Stomach smooth muscle (tissue), 2 donors: ENCODE data around the gene EP300.
"Not testable (repeated sequence)": the region's sequence is repeated elsewhere in the genome, so short reads cannot be mapped to it uniquely, and the experiment has no call there.

ENCODE experiments used
- H3K27ac ChIP-seq: one replicate; pipeline ENCODE4 v1.7.0; 2013; ENCODE audit warnings: mild to moderate bottlenecking, low read length, inconsistent platforms
- H3K27me3 ChIP-seq, 2 donors: one replicate each; pipeline ENCODE4 v1.7.0; 2013; ENCODE audit warnings: low read length in 2 of 2; ENCODE audit not compliant: insufficient read depth in 2 of 2, control insufficient read depth in 1 of 2
- H3K36me3 ChIP-seq, 2 donors: one replicate each; pipeline ENCODE4 v1.7.0; 2013; ENCODE audit warnings: low read length in 2 of 2; ENCODE audit not compliant: control insufficient read depth in 2 of 2, insufficient read depth in 2 of 2
- H3K4me1 ChIP-seq: one replicate; pipeline ENCODE4 v1.7.0; 2013; ENCODE audit warnings: low read length; ENCODE audit not compliant: control insufficient read depth, insufficient read depth
- H3K4me3 ChIP-seq, 2 donors: one replicate each; pipeline ENCODE4 v1.7.0; 2013; ENCODE audit warnings: low read length in 2 of 2
- H3K9ac ChIP-seq, 2 donors: one replicate each; pipeline ENCODE4 v1.7.0; 2013; ENCODE audit warnings: low read length in 2 of 2, mild to moderate bottlenecking in 1 of 2
- H3K9me3 ChIP-seq, 2 donors: one replicate each; pipeline ENCODE4 v1.7.0; 2013; ENCODE audit warnings: low read length in 2 of 2; ENCODE audit not compliant: control insufficient read depth in 2 of 2
- donor health status: healthy.
- donor health status: Pancreatic carcinoma.

EP300 gene

DNA sequence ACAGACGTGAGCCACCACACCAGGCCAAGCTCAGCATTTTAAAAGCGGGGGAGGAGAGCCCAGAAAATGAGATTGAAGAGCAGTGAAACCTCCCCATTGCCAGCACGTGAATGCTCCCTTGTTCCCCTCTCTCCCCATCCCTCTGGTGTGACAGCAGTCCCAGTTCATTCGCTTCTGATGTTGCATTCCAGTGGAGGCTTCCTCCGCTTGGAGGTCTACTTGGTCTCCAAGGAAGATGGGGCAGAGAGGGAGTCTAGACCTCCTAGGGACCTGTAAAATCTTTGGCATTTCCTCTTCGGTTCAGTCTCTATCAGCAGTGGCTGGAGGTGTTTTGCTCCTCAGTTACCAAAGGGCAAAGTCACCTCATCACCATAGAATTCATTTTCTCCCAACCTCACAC is 30.2 kb upstream of the EP300 start:
- Histone ChIP-seq H3K27ac (no peak overlapping the region), H3K9me3 (no peaks in the 10 kb centered on the region), H3K4me1 (no peaks in the 10 kb centered on the region), H3K4me3 (no peak overlapping the region), H3K9ac (no peak overlapping the region), H3K36me3 (no peaks in the 10 kb centered on the region), H3K27me3 (no peaks in the 10 kb centered on the region)

DNA sequence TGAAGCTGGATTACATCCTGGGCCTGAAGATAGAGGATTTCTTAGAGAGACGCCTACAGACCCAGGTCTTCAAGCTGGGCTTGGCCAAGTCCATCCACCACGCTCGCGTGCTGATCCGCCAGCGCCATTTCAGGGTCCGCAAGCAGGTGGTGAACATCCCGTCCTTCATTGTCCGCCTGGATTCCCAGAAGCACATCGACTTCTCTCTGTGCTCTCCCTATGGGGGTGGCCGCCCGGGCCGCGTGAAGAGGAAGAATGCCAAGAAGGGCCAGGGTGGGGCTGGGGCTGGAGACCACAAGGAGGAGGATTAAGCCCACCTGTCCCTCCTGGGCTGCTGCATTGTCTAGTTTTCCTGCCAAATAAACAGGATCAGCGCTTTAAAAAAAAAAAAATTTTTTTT is 28.1 kb upstream of the EP300 start:
- not testable (repeated sequence) for H3K9me3 ChIP-seq, H3K4me1 ChIP-seq, H3K9ac ChIP-seq, H3K27ac ChIP-seq, H3K4me3 ChIP-seq, H3K27me3 ChIP-seq, H3K36me3 ChIP-seq

DNA sequence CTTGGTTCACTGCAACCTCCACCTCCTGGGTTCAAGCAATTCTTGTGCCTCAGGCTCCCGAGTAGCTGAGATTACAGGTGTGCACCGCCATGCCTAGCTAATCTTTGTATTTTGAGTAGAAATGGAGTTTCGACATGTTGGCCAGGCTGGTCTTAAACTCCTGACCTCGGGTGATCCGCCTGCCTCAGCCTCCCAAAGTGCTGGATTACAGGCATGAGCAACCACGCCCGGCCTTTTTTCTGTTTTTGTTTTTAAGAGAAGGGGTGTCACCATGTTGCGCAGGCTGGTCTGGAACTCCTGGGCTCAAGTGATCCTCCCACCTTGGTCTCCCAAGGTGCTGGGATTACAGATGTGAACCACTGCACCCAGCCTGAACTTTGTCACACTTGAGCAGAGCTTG is 26.1 kb upstream of the EP300 start:
- H3K4me1 ChIP-seq, H3K36me3 ChIP-seq, H3K4me3 ChIP-seq, H3K27me3 ChIP-seq, H3K9me3 ChIP-seq, H3K9ac ChIP-seq, H3K27ac ChIP-seq: not testable (repeated sequence)

DNA sequence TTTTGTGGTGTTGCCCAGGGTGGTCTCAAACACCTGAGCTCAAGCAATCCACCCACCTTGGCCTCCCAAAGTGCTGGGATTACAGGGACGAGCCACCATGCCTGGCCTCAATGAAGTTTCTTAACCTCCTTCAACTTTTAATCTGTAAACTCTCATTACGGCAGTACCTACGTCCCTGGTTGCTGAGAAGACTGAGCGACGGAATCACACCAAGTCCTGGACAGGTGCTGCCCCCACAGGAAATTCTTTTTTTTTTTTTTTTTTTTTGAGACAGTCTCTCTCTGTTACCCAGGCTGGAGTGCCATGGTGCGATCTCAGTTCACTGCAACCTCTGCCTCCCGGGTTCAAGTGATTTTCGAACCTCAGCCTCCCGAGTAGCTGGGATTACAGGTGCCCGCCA is 24.4 kb upstream of the EP300 start:
- not testable (repeated sequence) for H3K27ac ChIP-seq, H3K27me3 ChIP-seq, H3K4me1 ChIP-seq, H3K9ac ChIP-seq, H3K4me3 ChIP-seq, H3K36me3 ChIP-seq, H3K9me3 ChIP-seq

DNA sequence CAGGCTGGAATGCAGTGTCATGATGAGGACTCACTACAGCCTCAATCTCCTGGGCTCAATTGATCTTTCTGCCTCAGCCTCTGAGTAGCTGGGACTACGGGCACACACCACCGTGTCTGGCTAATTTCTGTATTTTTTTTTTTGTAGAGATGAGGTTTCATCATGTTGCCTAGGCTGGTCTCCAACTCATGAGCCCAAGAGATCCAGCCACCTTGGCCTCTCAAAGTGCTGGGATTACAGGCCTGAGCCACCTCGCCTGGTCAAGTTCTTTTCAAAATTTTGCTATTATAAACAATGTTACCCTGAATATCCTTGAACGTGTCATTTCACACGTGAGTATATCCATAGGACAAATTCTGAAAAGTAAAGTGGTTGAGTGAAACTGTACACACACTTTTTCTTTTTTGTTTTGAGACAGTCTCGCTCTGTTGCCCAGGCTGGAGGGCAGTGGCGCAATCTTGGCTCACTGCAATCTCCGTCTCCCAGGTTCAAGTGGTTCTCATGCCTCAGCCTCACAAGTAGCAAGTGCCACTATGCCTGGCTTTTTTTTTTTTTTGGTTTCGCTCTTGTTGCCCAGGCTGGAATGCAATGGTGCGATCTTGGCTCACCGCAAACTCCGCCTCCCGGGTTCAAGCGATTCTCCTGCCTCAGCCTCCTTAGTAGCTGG is 21.6 kb upstream of the EP300 start:
- Histone ChIP-seq H3K27me3 (no peaks in the 10 kb centered on the region), H3K36me3 (no peaks in the 10 kb centered on the region), H3K4me3 (no peak overlapping the region), H3K27ac (no peak overlapping the region), H3K9ac (no peak overlapping the region), H3K4me1 (no peaks in the 10 kb centered on the region), H3K9me3 (no peaks in the 10 kb centered on the region)

DNA sequence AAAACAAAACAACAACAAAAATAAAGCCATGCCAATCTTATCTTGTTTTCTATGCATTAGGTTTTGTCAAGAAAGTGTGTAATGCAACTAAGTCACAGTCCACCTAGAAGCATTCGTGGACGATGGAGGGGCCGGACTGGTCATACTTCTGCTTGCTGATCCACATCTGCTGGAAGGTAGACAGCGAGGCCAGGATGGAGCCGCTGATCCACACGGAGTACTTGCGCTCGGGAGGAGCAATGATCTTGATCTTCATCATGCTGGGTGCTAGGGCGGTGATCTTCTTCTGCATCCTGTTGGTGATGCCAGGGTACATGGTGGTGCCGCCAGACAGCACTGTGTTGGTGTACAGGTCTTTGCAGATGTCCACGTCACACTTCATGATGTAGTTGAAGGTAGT is 18.3 kb upstream of the EP300 start:
- no peak overlapping the region for H3K4me3 ChIP-seq
- H3K4me1 ChIP-seq, result no peaks in the 10 kb centered on the region
- H3K36me3 ChIP-seq, result no peaks in the 10 kb centered on the region
- no peak overlapping the region for H3K9ac ChIP-seq
- no peaks in the 10 kb centered on the region for H3K27me3 ChIP-seq
- no peak overlapping the region for H3K27ac ChIP-seq
- H3K9me3 ChIP-seq, result no peaks in the 10 kb centered on the region

DNA sequence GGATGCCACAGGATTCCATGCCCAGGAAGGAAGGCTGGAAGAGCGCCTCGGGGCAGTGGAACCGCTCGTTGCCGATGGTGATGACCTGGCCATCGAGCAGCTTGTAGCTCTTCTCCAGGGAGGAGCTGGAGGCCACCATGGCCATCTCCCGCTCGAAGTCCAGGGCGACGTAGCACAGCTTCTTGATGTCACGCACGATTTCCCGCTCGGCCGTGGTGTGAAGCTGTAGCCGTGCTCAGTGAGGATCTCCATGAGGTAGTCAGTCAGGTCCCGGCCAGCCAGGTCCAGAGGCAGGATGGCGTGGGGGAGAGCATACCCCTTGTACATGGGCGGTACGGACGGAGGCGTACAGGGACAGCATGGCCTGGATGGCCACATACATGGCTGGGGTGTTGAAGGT is 17.9 kb upstream of the EP300 start:
- Histone ChIP-seq H3K4me3 (no peak overlapping the region), H3K9ac (no peak overlapping the region), H3K27me3 (no peaks in the 10 kb centered on the region), H3K36me3 (no peaks in the 10 kb centered on the region), H3K9me3 (no peaks in the 10 kb centered on the region), H3K4me1 (no peaks in the 10 kb centered on the region), H3K27ac (no peak overlapping the region)

DNA sequence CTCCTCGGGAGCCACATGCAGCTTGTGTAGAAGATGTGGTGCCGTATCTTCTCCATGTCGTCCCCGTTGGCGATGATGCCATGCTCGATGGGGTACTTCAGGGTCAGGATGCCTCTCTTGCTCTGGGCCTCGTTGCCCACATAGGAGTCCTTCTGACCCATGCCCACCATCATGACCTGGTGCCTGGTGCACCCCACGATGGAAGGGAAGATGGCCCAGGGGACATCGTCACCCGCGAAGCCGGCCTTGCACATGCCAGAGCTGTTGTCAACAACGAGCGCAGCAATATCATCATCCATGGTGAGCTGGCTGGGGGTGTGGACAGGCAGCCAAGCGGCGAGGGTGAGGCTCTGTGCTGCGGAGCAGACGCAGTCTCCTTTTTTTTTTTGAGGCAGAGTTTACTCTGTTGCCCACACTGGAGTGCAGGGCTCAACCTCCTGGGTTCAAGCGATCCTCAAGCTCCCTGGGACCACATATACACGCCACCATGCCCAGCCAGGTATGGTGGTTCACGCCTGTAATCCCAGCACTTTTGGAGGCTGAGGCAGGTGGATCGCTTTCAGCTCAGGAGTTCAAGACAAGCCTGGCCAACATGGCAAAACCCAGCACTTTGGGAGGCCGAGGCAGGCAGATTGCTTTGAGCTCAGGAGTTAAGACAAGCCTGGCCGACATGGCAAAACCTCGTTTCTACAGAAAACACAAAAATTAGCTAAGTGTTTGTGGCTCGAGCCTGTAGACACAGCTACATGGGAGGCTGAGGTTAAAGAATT is 17.3 kb upstream of the EP300 start:
- Histone ChIP-seq H3K36me3 (no peaks in the 10 kb centered on the region), H3K9ac (no peak overlapping the region), H3K4me3 (no peak overlapping the region), H3K27ac (no peak overlapping the region), H3K4me1 (no peaks in the 10 kb centered on the region), H3K27me3 (peaks cover 0 to under 1% of the 10 kb centered on the region in 2 donors), H3K9me3 (no peaks in the 10 kb centered on the region)

DNA sequence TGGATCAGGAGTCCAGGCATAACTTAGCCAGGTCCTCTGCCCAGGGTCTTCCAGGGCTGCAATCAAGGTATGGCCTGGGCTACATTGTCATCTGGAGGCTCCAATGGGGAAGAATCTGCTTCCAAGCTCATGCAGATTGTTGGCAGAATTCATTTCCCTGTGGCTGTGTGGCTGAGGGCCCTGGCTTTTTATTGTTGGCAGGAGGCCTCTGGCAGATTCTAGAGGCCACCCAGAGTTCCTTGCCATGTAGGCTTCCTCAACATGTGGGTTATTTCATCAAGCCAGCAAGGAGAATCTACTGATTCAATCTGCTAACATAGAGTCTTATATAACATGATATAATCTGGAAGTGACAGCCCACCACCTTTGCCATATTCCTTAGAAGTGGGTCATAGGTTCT is 16.4 kb upstream of the EP300 start:
- Histone ChIP-seq H3K27ac (no peak overlapping the region), H3K27me3 (peaks cover 0 to 2% of the 10 kb centered on the region in 2 donors), H3K9me3 (no peaks in the 10 kb centered on the region), H3K4me3 (no peak overlapping the region), H3K4me1 (no peaks in the 10 kb centered on the region), H3K9ac (no peak overlapping the region), H3K36me3 (no peaks in the 10 kb centered on the region)

DNA sequence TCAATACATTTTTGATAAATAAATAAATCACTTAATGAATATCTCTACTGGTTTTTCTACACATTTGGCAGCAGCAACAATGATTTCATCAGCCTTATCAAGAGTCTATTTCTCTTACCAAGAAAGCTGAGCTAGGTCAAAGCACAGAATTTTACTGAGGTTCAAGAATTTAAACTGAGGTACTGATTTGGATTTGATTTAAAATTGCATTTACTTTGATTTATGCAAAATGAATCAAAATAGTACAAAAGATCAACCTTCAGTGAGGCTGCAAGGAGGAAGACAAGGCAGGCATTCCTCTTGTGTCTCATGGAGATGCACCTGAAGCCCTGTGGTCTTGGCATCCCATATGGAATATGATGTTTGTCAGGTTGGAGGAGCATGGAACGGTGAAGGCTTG is 15.5 kb upstream of the EP300 start:
- Histone ChIP-seq H3K36me3 (no peaks in the 10 kb centered on the region), H3K27ac (no peak overlapping the region), H3K9me3 (no peaks in the 10 kb centered on the region), H3K4me3 (no peak overlapping the region), H3K4me1 (no peaks in the 10 kb centered on the region), H3K9ac (no peak overlapping the region), H3K27me3 (peaks cover 0 to 2% of the 10 kb centered on the region in 2 donors)

DNA sequence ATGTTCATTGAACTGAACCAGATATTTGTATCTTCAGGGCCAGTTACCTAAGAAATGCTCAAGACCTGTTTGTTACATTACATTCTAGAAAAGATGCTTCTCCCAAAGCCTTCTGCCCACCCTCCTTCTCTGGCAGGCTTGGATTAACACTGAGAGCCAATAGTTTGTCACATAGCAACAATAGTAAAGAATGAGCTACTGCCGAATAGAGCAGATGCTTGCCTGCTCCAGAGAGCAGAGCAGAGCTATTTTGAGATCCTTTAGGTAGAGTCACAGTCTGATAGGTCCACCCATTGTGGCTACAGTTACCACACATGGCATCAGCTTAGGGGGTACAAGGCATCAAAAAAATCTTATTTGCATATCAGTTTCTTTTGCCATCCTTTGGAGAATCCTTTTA is 13.5 kb upstream of the EP300 start:
- Histone ChIP-seq H3K27me3 (peaks cover 0 to 2% of the 10 kb centered on the region in 2 donors), H3K36me3 (no peaks in the 10 kb centered on the region), H3K9ac (no peak overlapping the region), H3K27ac (no peak overlapping the region), H3K9me3 (no peaks in the 10 kb centered on the region), H3K4me1 (no peaks in the 10 kb centered on the region), H3K4me3 (no peak overlapping the region)
